GM12891 (cell line): Measurements from ENCODE around the gene SUPT6H.

Source experiments
- POLR2A ChIP-seq: IDR thresholded peaks from 2 replicates; pipeline ENCODE4 v1.6.1; 2011; ENCODE audit warnings: low read depth, low read length, control low read depth
- POLR2AphosphoS5 ChIP-seq: IDR thresholded peaks from 2 replicates; pipeline ENCODE4 v1.6.1; 2011; ENCODE audit warnings: low read depth, low read length, control low read depth
- TAF1 ChIP-seq: IDR thresholded peaks from 2 replicates; pipeline ENCODE4 v1.6.1; 2011; ENCODE audit warnings: low read depth, low read length, control low read depth

DNA sequence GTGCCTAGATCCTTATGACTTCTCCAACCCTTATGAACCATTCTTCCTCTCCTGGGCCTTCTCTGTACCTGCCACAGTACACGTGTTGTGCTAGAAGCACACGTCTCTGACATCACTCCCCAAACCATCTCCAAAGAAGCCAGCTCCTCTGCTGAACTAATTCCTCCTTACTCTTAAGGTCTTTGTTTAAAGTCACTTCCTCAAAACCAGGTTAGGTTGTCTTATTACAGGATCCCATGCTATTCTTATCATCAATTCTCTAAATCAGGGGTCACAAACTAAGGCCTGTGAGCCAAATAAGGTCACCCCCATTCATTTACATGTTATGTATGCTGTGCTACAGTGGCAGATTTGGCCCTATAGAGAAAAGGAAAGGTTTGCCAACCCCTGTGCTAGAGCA, 4.0 kb downstream of the SUPT6H start:
- TF ChIP-seq POLR2A (no peak), POLR2AphosphoS5 (no peak), TAF1 (no peak)
